ENCODE results near the gene PIK3CG. TPM values are rescaled to one million over a fixed set of nuclear protein-coding genes. Genes with fewer than 3 reads are reported as not detected.
"Not testable (repeated sequence)": the region's sequence is repeated elsewhere in the genome, so short reads cannot be mapped to it uniquely, and the experiment has no call there.

Gene PIK3CG
- total RNA-seq, 4 donors from 2014 or later, result 4.5 to 15.6 (median 7.3) TPM

DNA sequence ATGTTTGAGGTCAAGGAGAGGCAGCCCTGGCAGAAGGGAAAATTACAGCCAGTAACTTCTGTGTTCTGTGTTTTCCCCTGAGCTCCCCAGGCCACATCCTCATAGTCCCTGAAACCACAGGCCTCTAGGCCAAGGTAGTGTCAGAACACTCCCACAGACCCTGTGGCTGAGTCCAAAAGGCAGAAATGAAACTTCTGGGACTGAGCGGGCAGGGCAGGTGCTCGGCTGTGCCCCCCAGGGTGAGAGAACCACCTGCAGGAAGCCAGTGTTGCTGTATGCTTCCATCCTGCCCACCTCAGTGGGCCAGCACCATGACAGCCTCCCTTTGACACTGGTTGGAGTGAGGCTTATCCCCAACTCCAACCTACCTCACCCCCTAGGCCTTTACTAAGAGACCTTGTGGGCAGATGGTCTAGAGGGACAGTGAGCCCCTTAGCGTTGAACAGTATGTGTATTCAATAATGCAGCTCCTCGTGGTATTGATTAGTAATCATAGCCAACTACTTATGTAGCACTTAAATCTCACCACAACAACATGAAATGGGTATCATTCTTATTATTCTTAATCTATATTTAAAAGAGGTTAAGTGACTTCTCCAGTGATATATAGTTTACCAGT, 30.3 kb downstream of the PIK3CG start:
- TF ChIP-seq, protein P1, sequence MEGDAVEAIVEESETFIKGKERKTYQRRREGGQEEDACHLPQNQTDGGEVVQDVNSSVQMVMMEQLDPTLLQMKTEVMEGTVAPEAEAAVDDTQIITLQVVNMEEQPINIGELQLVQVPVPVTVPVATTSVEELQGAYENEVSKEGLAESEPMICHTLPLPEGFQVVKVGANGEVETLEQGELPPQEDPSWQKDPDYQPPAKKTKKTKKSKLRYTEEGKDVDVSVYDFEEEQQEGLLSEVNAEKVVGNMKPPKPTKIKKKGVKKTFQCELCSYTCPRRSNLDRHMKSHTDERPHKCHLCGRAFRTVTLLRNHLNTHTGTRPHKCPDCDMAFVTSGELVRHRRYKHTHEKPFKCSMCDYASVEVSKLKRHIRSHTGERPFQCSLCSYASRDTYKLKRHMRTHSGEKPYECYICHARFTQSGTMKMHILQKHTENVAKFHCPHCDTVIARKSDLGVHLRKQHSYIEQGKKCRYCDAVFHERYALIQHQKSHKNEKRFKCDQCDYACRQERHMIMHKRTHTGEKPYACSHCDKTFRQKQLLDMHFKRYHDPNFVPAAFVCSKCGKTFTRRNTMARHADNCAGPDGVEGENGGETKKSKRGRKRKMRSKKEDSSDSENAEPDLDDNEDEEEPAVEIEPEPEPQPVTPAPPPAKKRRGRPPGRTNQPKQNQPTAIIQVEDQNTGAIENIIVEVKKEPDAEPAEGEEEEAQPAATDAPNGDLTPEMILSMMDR (IDR thresholded peaks at IDR 0.05), result no peak
- ATAC-seq (ENCODE audit: low FRiP score) (no peak), DNase-seq (ENCODE audit: low spot score) (no peak)

DNA sequence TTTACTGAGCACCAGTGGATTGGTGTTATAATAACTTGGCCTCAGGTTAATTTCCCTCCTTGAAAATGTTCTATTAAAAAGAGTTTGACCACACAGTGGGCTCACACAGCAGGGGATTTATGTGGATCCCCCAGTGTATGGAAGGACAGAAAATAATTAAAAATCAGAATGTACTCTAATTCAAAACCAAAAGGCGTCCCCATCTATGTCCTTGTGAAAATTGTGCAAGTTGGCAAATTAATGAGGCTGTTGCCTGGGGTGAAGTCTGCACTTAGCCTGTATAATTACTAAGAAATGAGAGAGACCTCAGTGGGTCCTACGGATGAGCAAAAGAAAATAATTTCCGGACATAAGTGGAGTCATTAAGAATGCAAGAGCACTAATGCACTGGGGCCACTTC, 31.1 kb downstream of the PIK3CG start:
- DNase-seq (ENCODE audit: low spot score) (no peak), ATAC-seq (ENCODE audit: low FRiP score) (no peak)
- TF ChIP-seq, protein P1 (IDR thresholded peaks at IDR 0.05), result no peak

DNA sequence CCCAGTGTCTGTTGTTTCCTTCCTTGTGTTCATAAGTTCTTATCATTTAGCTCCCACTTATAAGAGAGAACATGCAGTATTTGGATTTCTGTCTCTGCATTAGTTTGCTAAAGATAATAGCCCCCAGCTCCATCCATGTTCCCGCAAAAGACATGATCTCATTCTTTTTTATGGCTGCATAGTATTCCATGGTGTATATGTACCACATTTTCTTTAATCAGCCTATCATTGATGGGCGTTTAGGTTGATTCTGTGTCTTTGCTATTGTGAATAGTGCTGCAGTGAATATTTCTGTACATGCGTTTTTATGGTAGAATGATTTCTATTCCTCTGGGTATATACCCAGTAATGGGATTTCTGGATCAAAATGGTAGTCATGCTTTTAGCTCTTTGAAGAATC, 32.5 kb downstream of the PIK3CG start:
- not testable (repeated sequence) for ATAC-seq (ENCODE audit: low FRiP score); DNase-seq (ENCODE audit: low spot score)

DNA sequence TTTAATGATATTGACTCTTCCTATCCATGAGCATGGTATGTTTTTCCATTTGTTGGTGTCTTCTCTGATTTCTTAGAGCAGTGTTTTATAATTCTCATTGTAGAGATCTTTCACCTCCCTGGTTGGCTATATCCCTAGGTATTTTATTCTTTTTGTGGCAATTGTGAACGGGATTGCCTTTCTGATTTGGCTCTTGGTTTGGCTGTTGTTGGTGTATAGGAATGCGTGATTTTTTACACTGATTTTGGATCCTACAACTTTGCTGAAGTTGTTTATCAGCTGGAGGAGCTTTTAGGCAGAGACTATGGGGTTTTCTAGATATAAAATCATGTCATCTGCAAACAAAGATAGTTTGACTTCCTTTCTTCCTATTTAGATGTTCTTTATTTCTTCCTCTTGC, 33.9 kb downstream of the PIK3CG start:
- not testable (repeated sequence) for ATAC-seq (ENCODE audit: low FRiP score); DNase-seq (ENCODE audit: low spot score)

DNA sequence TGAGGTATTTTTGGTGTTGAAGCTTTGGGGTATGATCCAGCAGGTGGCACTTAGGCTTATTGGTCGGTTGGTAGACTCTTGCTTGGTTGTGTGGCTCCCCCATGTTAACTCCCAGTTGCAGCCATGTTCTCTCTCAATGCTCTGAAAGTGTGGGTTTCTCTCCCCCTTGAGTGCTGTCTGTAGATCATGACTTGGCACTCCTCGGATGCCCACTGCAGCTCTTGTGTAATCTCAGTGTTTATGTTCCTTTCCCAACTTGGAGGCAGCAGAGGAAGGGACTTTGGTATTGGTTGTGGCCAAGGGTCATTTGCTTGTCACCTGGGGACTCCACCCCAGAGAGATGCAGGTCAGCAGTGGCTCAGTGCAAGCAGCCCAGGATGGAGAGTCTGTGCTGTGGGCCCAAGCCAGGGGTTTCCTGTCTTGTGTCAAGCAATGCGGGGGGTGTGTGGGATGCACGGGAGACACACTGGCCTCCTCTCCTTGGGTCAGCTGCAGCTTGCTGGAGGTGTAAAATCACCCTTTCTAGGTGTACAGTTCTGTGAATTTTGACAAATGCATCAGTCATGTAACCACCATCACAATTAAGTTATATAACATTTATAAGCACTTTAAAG, 36.9 kb downstream of the PIK3CG start:
- ATAC-seq (ENCODE audit: low FRiP score), result no peak
- TF ChIP-seq, protein P1 (IDR thresholded peaks at IDR 0.05), result no peak
- DNase-seq (ENCODE audit: low spot score), result no peak

DNA sequence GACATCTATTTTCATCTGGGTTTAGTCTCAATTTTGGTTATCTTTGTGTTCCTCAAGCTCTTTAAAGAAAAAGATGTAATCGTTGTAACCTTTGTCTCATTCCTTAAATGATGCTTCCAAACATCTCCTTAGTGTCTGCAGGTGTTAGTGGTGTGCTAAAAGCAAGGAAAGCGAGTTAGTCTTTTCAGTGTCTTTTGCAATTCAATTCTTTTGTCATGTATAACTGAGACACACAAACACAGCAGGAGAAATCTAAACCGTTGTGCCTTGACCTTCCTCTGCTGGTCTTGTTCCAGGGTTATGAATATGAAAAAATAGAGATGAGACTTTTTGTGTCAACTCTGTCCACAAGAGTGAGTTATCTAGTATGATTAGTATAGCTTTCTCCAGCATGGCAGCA, 40.7 kb downstream of the PIK3CG start:
- TF ChIP-seq, protein P1 (IDR thresholded peaks at IDR 0.05), result no peak
- DNase-seq (ENCODE audit: low spot score), result no peak
- ATAC-seq (ENCODE audit: low FRiP score), result no peak

DNA sequence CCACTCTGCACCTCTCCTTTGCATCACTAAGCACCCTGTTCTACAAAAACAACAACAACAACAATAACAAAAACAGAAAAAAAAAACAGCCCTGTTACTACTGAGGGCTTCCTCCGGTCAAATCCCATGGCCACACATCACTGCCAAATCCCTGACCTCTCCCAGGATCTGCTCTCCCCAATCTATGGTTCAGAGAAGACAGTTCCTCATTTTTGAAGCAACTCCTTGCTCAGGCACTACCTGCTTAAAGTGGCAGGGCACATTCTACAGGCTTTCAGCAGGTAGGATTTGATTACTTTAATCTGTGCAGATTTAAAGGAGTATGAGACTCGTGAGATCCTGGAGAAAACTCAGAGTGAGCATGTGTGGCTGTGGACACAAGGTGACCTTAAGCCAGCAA, 46.9 kb downstream of the PIK3CG start:
- TF ChIP-seq, protein P1 (IDR thresholded peaks at IDR 0.05), result no peak
- no peak for ATAC-seq (ENCODE audit: low FRiP score)

DNA sequence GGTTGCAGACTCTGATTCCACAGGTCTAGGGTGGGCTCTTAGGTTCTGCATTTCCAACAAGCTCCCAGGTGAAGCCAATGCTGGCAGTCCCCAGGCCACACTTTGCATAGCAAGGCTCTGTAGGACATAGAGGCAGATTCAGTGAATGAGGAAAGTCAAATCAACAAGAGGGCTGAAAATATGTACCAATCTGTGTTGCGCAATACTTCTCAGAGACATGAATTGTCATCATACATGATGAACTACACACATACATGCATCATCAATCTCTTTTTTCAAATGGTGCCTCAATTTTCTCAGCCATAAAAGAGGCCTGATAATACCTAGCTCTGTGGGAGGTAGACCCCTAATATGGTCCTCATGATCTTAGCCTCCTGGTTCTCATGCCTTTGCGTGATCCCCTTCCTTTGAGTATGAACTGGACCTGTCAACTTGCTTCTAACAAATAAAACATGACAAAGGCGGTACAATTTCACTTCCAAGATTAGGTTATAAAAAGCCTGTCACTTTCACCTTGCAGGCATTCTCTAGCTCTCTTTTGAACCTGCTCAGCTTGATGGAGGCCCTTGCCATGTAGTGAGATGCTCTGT, 49.0 kb downstream of the PIK3CG start:
- DNase-seq (ENCODE audit: low spot score), result no peak
- TF ChIP-seq, protein P1 (IDR thresholded peaks at IDR 0.05), result no peak

More for the DNA sequence above, 46.9 kb downstream of the PIK3CG start:
- no peak for DNase-seq (ENCODE audit: low spot score)

More for the DNA sequence above, 49.0 kb downstream of the PIK3CG start:
- ATAC-seq (ENCODE audit: low FRiP score), result no peak
